ENCODE data around the gene EDDM13.
"Not testable (repeated sequence)": the region's sequence is repeated elsewhere in the genome, so short reads cannot be mapped to it uniquely, and the experiment has no call there.

The EDDM13 gene

GRCh38 chr19:56321254-56321988 is 48.9 kb downstream of the EDDM13 start:
- DNase-seq (ENCODE audit: low read depth in 2 of 2) = no peak

GRCh38 chr19:56321989-56322440 is 49.5 kb downstream of the EDDM13 start:
- DNase-seq (ENCODE audit: low read depth in 2 of 2) = no peak

GRCh38 chr19:56324436-56324835 is 51.9 kb downstream of the EDDM13 start:
- DNase-seq (ENCODE audit: low read depth in 2 of 2) = no peak

- DNase-seq (ENCODE audit: low read depth in 2 of 2) = no peak
Observed at GRCh38 chr19:56332695-56333094, 60.1 kb downstream of the EDDM13 start.

- peak in 1 of 2 donors; percentile 3 for DNase-seq (ENCODE audit: low read depth in 2 of 2)
Observed at GRCh38 chr19:56333506-56333905, 61.0 kb downstream of the EDDM13 start.

- DNase-seq (ENCODE audit: low read depth in 2 of 2) = not testable (repeated sequence)
Observed at GRCh38 chr19:56335371-56335770, 62.8 kb downstream of the EDDM13 start.

GRCh38 chr19:56337077-56337476 is 64.5 kb downstream of the EDDM13 start:
- not testable (repeated sequence) for DNase-seq (ENCODE audit: low read depth in 2 of 2)

GRCh38 chr19:56339031-56339430 is 66.5 kb downstream of the EDDM13 start:
- DNase-seq (ENCODE audit: low read depth in 2 of 2) = not testable (repeated sequence)

GRCh38 chr19:56341948-56342347 is 69.4 kb downstream of the EDDM13 start:
- DNase-seq (ENCODE audit: low read depth in 2 of 2) = no peak

- no peak for DNase-seq (ENCODE audit: low read depth in 2 of 2)
Observed at GRCh38 chr19:56347163-56347778, 74.7 kb downstream of the EDDM13 start.

- DNase-seq (ENCODE audit: low read depth in 2 of 2) = no peak
Observed at GRCh38 chr19:56348289-56348877, 75.8 kb downstream of the EDDM13 start.

GRCh38 chr19:56350416-56351045 is 78.0 kb downstream of the EDDM13 start:
- peak; percentile 8 to 13 for DNase-seq (ENCODE audit: low read depth in 2 of 2)

- DNase-seq (ENCODE audit: low read depth in 2 of 2) = no peak
Observed at GRCh38 chr19:56351208-56351607, 78.7 kb downstream of the EDDM13 start.

GRCh38 chr19:56355517-56355916 is 83.0 kb downstream of the EDDM13 start:
- no peak for DNase-seq (ENCODE audit: low read depth in 2 of 2)

GRCh38 chr19:56356944-56357343 is 84.4 kb downstream of the EDDM13 start:
- no peak for DNase-seq (ENCODE audit: low read depth in 2 of 2)
